Measurements from ENCODE around the gene ZC3H18. TPM values are rescaled to one million over a fixed set of nuclear protein-coding genes. Genes with fewer than 3 reads are reported as not detected.

The ZC3H18 gene
- total RNA-seq, 1 experiment from 2014 or later = 76.4 TPM

DNA sequence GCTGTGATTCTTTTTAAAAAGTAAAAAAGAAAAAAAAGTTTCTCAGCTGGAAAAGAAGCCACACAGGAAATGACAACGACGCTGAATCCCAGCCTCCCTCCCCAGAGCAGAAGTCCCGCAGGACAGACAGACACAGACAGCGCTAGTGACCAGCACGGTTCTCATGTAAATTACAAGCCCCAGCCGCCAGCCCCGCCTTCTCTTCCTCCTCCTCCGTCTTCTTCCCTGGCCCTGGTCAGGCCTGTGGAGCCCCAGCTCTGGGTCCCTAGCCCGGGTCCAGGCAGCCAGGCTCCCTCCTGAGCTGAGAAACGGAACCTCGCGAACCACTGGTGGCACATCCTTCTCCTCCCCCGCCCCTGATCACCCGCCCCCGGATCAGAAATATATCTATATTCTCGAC is 61.2 kb downstream of the ZC3H18 start:
- no peaks in the 10 kb centered on the region for H3K79me2 ChIP-seq (ENCODE audit: low read depth)
- no peaks in the 10 kb centered on the region for H3K4me1 ChIP-seq (replicated peaks; ENCODE audit: insufficient read depth)
- CTCF ChIA-PET = no interaction called here
- POLR2A ChIA-PET (ENCODE audit: unreplicated experiment) = no interaction called here
- H3K9me2 ChIP-seq (ENCODE audit: insufficient read depth) = no peaks in the 10 kb centered on the region
- intact Hi-C loops (cut with micrococcal nuclease; ENCODE audit: unreplicated experiment) = no loop called here
- TSS peak; percentile 66 for BruUV-seq (replicated peaks)
- no peaks in the 10 kb centered on the region for H3K36me3 ChIP-seq (ENCODE audit: low read depth)
- H3K4me2 ChIP-seq = no peak overlapping the region
- peaks cover 3% of the 10 kb centered on the region; the same call in 1 of the 2 replicates for H3F3A ChIP-seq (ENCODE audit: insufficient read depth, low read depth)
- no peak overlapping the region for H2AFZ ChIP-seq
- no peaks in the 10 kb centered on the region for H3K9me3 ChIP-seq (ENCODE audit: insufficient read depth, low read depth)
- no peaks in the 10 kb centered on the region for H4K20me1 ChIP-seq (ENCODE audit: insufficient read depth)
- TF ChIP-seq, protein P1, sequence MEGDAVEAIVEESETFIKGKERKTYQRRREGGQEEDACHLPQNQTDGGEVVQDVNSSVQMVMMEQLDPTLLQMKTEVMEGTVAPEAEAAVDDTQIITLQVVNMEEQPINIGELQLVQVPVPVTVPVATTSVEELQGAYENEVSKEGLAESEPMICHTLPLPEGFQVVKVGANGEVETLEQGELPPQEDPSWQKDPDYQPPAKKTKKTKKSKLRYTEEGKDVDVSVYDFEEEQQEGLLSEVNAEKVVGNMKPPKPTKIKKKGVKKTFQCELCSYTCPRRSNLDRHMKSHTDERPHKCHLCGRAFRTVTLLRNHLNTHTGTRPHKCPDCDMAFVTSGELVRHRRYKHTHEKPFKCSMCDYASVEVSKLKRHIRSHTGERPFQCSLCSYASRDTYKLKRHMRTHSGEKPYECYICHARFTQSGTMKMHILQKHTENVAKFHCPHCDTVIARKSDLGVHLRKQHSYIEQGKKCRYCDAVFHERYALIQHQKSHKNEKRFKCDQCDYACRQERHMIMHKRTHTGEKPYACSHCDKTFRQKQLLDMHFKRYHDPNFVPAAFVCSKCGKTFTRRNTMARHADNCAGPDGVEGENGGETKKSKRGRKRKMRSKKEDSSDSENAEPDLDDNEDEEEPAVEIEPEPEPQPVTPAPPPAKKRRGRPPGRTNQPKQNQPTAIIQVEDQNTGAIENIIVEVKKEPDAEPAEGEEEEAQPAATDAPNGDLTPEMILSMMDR (conservative IDR thresholded peaks at IDR 0.05) = no peak
- no peak for TF ChIP-seq EZH2 (IDR thresholded peaks at IDR 0.05; ENCODE audit: low read depth)
- H3K27ac ChIP-seq = no peak overlapping the region
- no peak overlapping the region for H3K4me3 ChIP-seq
- no peak for DNase-seq
- no peaks in the 10 kb centered on the region for H3K27me3 ChIP-seq (ENCODE audit: insufficient read depth, low read depth)

DNA sequence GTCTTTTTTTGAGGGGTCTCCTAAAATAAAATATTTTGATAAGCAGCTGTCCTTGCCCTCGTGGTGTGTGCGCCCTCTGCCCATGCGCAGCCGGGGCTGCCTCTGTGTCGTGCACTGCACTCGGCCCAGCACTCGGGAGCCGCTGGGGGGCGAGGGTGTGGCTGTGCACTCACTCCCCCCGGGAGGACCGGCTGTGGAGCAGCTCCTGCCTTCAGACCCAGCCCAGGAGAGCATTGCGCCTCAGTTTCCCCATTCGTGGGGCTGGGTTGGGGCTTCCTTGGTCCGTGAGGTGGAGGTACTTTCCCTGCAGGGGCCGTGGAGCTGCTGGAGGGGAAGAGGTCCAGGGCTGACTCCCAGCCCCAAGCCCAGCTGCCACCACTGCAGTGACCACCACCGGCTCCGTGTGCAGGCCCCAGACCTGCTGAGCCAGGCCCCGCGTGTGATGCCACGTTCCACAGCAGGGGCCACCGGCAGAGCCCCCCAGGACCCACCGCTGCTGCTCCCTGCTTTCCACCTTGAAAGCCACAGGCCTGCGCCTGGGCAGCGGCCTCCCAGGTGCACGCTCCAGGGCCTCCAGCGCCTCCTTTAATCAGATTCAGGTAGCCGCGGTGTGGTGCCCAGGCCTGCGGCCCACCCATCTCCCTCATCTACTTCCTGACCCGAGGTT is 61.9 kb downstream of the ZC3H18 start:
- H3F3A ChIP-seq (ENCODE audit: insufficient read depth, low read depth) = peaks cover 3% of the 10 kb centered on the region; the same call in 1 of the 2 replicates
- ChIA-PET CTCF (no interaction called here), POLR2A (ENCODE audit: unreplicated experiment) (no interaction called here)
- no peak overlapping the region for H3K4me3 ChIP-seq
- H3K27ac ChIP-seq = no peak overlapping the region
- TF ChIP-seq EZH2 (IDR thresholded peaks at IDR 0.05; ENCODE audit: low read depth) = no peak
- TF ChIP-seq, protein P1 (conservative IDR thresholded peaks at IDR 0.05) = no peak
- no peaks in the 10 kb centered on the region for H3K9me3 ChIP-seq (ENCODE audit: insufficient read depth, low read depth)
- intact Hi-C loops (cut with micrococcal nuclease; ENCODE audit: unreplicated experiment) = no loop called here
- no peaks in the 10 kb centered on the region for H4K20me1 ChIP-seq (ENCODE audit: insufficient read depth)
- no peak overlapping the region for H2AFZ ChIP-seq
- BruUV-seq (replicated peaks) = no TSS peak
- no peak for DNase-seq
- no peaks in the 10 kb centered on the region for H3K4me1 ChIP-seq (replicated peaks; ENCODE audit: insufficient read depth)
- no peaks in the 10 kb centered on the region for H3K36me3 ChIP-seq (ENCODE audit: low read depth)
- H3K27me3 ChIP-seq (ENCODE audit: insufficient read depth, low read depth) = no peaks in the 10 kb centered on the region
- H3K9me2 ChIP-seq (ENCODE audit: insufficient read depth) = no peaks in the 10 kb centered on the region
- H3K79me2 ChIP-seq (ENCODE audit: low read depth) = no peaks in the 10 kb centered on the region
- no peak overlapping the region for H3K4me2 ChIP-seq

DNA sequence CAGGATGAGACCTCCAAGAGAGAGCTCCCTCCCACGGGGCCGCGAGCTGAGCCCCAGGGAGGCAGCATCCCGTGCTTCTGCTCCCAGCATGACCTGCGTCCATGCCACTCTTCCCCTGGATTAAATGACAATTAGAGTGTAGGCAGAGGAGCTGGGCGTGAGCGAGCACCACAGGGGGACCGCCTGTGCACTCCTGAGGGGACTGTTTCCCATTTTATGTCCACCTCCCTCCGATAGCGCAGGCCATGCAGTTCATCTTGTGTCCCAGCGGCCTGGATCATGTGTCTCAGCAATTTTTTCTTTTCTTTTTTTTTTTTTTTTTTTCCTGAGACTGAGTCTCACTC is 62.4 kb downstream of the ZC3H18 start:
- Histone ChIP-seq H3K27me3 (ENCODE audit: insufficient read depth, low read depth) (no peaks in the 10 kb centered on the region), H3K9me3 (ENCODE audit: insufficient read depth, low read depth) (no peaks in the 10 kb centered on the region), H3F3A (ENCODE audit: insufficient read depth, low read depth) (peaks cover 3% of the 10 kb centered on the region; the same call in 1 of the 2 replicates), H2AFZ (no peak overlapping the region), H3K4me3 (no peak overlapping the region), H3K79me2 (ENCODE audit: low read depth) (no peaks in the 10 kb centered on the region), H3K27ac (no peak overlapping the region), H3K4me1 (replicated peaks; ENCODE audit: insufficient read depth) (no peaks in the 10 kb centered on the region), H3K4me2 (no peak overlapping the region), H4K20me1 (ENCODE audit: insufficient read depth) (no peaks in the 10 kb centered on the region), H3K9me2 (ENCODE audit: insufficient read depth) (no peaks in the 10 kb centered on the region), H3K36me3 (ENCODE audit: low read depth) (no peaks in the 10 kb centered on the region)
- intact Hi-C loops (cut with micrococcal nuclease; ENCODE audit: unreplicated experiment) = no loop called here
- ChIA-PET CTCF (no interaction called here), POLR2A (ENCODE audit: unreplicated experiment) (interaction anchor here (0.6 kb wide), 1 partner anchor 56 kb away, joined by 24 read pairs; no protein-coding TSS in a partner anchor)
- DNase-seq = no peak
- no TSS peak for BruUV-seq (replicated peaks)
- TF ChIP-seq, protein P1 (conservative IDR thresholded peaks at IDR 0.05) = no peak
- no peak for TF ChIP-seq EZH2 (IDR thresholded peaks at IDR 0.05; ENCODE audit: low read depth)
